Fibroblast of skin of left biceps (primary cell): ENCODE measurements around the gene KIF25.
"Not testable (repeated sequence)": the region's sequence is repeated elsewhere in the genome, so short reads cannot be mapped to it uniquely, and the experiment has no call there.

ENCODE experiments used
- DNase-seq, 2 experiments: peaks; one replicate each; pipeline ENCODE4 v3.0.0-alpha.2; 2013; ENCODE audit warnings: low read depth in 2 of 2

KIF25 gene

GRCh38 chr6:168064226-168064807 lies 66.8 kb downstream of the KIF25 start:
- DNase-seq: no peak

- no peak for DNase-seq
Measured at GRCh38 chr6:168067081-168067759, 69.7 kb downstream of the KIF25 start.

- DNase-seq: no peak
Measured at GRCh38 chr6:168070804-168071203, 73.3 kb downstream of the KIF25 start.

- no peak for DNase-seq
Measured at GRCh38 chr6:168071620-168072019, 74.1 kb downstream of the KIF25 start.

GRCh38 chr6:168072261-168072660 lies 74.8 kb downstream of the KIF25 start:
- DNase-seq: no peak

GRCh38 chr6:168072730-168073129 lies 75.3 kb downstream of the KIF25 start:
- no peak for DNase-seq

GRCh38 chr6:168073937-168074730 lies 76.7 kb downstream of the KIF25 start:
- no peak for DNase-seq

GRCh38 chr6:168075216-168075615 lies 77.7 kb downstream of the KIF25 start:
- DNase-seq: no peak

GRCh38 chr6:168075787-168076202 lies 78.3 kb downstream of the KIF25 start:
- no peak for DNase-seq

- not testable (repeated sequence) for DNase-seq
Measured at GRCh38 chr6:168077401-168077800, 79.9 kb downstream of the KIF25 start.

- DNase-seq: no peak
Measured at GRCh38 chr6:168078175-168078942, 80.9 kb downstream of the KIF25 start.

- DNase-seq: no peak
Measured at GRCh38 chr6:168078943-168079405, 81.5 kb downstream of the KIF25 start, which contains the start of gene FRMD1. Gene FRMD1 (minus strand): TSS chr6:168079212. CDS start chr6:168079094, 118 bp downstream.

GRCh38 chr6:168080393-168081077 lies 83.1 kb downstream of the KIF25 start:
- no peak for DNase-seq

GRCh38 chr6:168081858-168082546 lies 84.5 kb downstream of the KIF25 start:
- no peak for DNase-seq

- no peak for DNase-seq
Measured at GRCh38 chr6:168082860-168083513, 85.5 kb downstream of the KIF25 start.

- no peak for DNase-seq
Measured at GRCh38 chr6:168083514-168083885, 86.0 kb downstream of the KIF25 start.

- DNase-seq: no peak
Measured at GRCh38 chr6:168084465-168085160, 87.1 kb downstream of the KIF25 start.

GRCh38 chr6:168086066-168086465 lies 88.6 kb downstream of the KIF25 start:
- no peak for DNase-seq

GRCh38 chr6:168086616-168087015 lies 89.1 kb downstream of the KIF25 start:
- DNase-seq: no peak
